Measurements from ENCODE around the gene ALKBH5. TPM values are rescaled to one million over a fixed set of nuclear protein-coding genes. Genes with fewer than 3 reads are reported as not detected.

ALKBH5 gene
- total RNA-seq, 1 donor from 2014 or later: 78.8 TPM

DNA sequence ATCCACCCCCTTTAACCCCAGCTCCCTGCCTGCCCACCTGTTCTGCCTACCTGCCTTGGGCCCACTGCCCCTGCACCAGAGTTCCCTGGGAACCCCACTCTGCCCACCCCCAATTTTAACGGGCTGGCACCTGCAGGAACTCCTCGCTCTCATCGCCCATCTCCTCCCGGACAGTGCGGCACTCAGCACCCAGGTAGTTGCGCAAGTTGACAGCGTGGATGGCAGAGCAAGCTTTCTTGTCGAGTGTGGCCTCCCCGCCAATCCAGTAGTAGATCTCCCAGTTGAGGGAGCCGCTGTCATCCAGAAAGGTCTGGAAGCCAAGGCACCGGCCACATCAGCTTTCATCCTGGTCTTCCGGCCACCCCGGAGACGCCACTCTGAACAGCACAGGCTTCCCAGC is 67.1 kb downstream of the ALKBH5 start:
- peaks cover 27% of the 10 kb centered on the region for H3F3A ChIP-seq (ENCODE audit: low read depth)
- H3K27ac ChIP-seq: no peak overlapping the region
- Mint-ChIP-seq H3K36me3 (peaks cover 7% of the 10 kb centered on the region), H3K27me3 (ENCODE audit: insufficient read depth, low read depth) (peaks cover 8% of the 10 kb centered on the region), H3K27ac (no peak overlapping the region), H3K4me1 (peaks cover 18% of the 10 kb centered on the region), H3K9me3 (no peaks in the 10 kb centered on the region), H3K4me3 (no peak overlapping the region)
- H4K20me1 ChIP-seq (ENCODE audit: low read depth): peaks cover 44% of the 10 kb centered on the region
- no peak overlapping the region for H3K4me3 ChIP-seq
- H3K4me2 ChIP-seq: no peak overlapping the region
- H2AFZ ChIP-seq (replicated peaks): no peak overlapping the region
- H3K4me1 ChIP-seq: peaks cover 9% of the 10 kb centered on the region
- TF ChIP-seq EZH2phosphoT487 (IDR thresholded peaks at IDR 0.05): no peak
- TF ChIP-seq, protein P1, sequence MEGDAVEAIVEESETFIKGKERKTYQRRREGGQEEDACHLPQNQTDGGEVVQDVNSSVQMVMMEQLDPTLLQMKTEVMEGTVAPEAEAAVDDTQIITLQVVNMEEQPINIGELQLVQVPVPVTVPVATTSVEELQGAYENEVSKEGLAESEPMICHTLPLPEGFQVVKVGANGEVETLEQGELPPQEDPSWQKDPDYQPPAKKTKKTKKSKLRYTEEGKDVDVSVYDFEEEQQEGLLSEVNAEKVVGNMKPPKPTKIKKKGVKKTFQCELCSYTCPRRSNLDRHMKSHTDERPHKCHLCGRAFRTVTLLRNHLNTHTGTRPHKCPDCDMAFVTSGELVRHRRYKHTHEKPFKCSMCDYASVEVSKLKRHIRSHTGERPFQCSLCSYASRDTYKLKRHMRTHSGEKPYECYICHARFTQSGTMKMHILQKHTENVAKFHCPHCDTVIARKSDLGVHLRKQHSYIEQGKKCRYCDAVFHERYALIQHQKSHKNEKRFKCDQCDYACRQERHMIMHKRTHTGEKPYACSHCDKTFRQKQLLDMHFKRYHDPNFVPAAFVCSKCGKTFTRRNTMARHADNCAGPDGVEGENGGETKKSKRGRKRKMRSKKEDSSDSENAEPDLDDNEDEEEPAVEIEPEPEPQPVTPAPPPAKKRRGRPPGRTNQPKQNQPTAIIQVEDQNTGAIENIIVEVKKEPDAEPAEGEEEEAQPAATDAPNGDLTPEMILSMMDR (IDR thresholded peaks at IDR 0.05): no peak
- no peak for TF ChIP-seq EZH2 (IDR thresholded peaks at IDR 0.05)
- H3K79me2 ChIP-seq (ENCODE audit: low read depth): no peaks in the 10 kb centered on the region
- no peaks in the 10 kb centered on the region for H3K36me3 ChIP-seq
- no peak overlapping the region for H3K9ac ChIP-seq
- no peak for DNase-seq (ENCODE audit: low spot score)
- H3K9me3 ChIP-seq (ENCODE audit: low read depth): no peaks in the 10 kb centered on the region
- no peaks in the 10 kb centered on the region for H3K27me3 ChIP-seq

DNA sequence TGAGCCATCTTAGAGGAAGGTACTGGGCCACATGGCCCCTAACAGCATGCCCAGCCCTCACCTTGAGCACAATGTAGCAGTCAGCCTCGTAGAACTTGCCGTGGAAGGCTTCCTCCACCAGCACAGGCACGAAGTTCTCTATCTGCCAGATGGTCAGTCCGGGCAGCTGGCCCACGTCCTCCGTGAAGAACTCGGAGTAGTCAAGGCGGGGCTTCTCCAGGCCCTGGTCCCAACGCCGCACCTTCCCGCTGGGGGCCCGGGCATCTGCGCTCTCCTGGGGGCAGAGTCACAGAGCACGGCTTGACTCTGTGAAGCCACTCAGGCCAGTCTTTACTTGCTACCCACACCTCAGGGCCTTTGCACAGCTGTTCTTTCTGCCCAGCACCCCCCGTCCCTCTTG is 67.6 kb downstream of the ALKBH5 start:
- Histone ChIP-seq H3F3A (ENCODE audit: low read depth) (peaks cover 27% of the 10 kb centered on the region), H3K27ac (no peak overlapping the region), H3K4me1 (peaks cover 9% of the 10 kb centered on the region), H3K36me3 (no peaks in the 10 kb centered on the region), H3K4me3 (no peak overlapping the region), H3K9me3 (ENCODE audit: low read depth) (no peaks in the 10 kb centered on the region), H2AFZ (replicated peaks) (no peak overlapping the region), H3K4me2 (no peak overlapping the region), H3K27me3 (no peaks in the 10 kb centered on the region), H4K20me1 (ENCODE audit: low read depth) (peaks cover 44% of the 10 kb centered on the region), H3K9ac (no peak overlapping the region), H3K79me2 (ENCODE audit: low read depth) (peaks cover 1% of the 10 kb centered on the region)
- DNase-seq (ENCODE audit: low spot score): no peak
- no peak for TF ChIP-seq EZH2 (IDR thresholded peaks at IDR 0.05)
- no peak for TF ChIP-seq EZH2phosphoT487 (IDR thresholded peaks at IDR 0.05)
- TF ChIP-seq, protein P1 (IDR thresholded peaks at IDR 0.05): no peak
- Mint-ChIP-seq H3K27ac (no peak overlapping the region), H3K9me3 (no peaks in the 10 kb centered on the region), H3K27me3 (ENCODE audit: insufficient read depth, low read depth) (peaks cover 8% of the 10 kb centered on the region), H3K4me3 (no peak overlapping the region), H3K36me3 (peaks cover 9% of the 10 kb centered on the region), H3K4me1 (peaks cover 21% of the 10 kb centered on the region)

DNA sequence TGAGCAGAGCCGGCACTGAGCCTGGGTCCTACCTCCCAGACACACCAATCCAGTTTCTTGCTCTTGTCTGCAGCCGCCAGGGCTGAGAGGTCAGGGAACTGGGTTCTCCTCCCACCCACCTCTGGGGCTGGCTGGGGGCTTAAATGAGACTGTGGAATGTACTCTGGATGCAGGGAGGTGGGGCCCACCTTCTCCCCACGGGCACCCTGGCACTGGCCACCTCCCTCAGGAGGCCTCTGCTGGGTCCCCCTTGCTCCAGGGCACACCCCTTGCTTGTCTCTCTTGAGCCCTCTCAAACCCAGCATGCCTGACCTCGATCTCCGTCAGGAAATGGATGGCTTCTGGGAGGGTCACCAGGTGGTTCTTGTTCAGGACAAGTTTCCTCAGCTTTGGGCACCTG is 68.5 kb downstream of the ALKBH5 start:
- H2AFZ ChIP-seq (replicated peaks): no peak overlapping the region
- no peak overlapping the region for H3K27ac ChIP-seq
- no peak overlapping the region for H3K4me2 ChIP-seq
- peaks cover 22% of the 10 kb centered on the region for H3K4me1 Mint-ChIP-seq
- H4K20me1 ChIP-seq (ENCODE audit: low read depth): peaks cover 44% of the 10 kb centered on the region
- peaks cover 11% of the 10 kb centered on the region for H3K79me2 ChIP-seq (ENCODE audit: low read depth)
- H3K36me3 ChIP-seq: no peaks in the 10 kb centered on the region
- no peaks in the 10 kb centered on the region for H3K9me3 ChIP-seq (ENCODE audit: low read depth)
- H3F3A ChIP-seq (ENCODE audit: low read depth): peaks cover 20% of the 10 kb centered on the region
- peaks cover 5% of the 10 kb centered on the region for H3K4me1 ChIP-seq
- H3K27me3 ChIP-seq: no peaks in the 10 kb centered on the region
- no peak overlapping the region for H3K27ac Mint-ChIP-seq
- no peak for TF ChIP-seq EZH2 (IDR thresholded peaks at IDR 0.05)
- peaks cover 8% of the 10 kb centered on the region for H3K36me3 Mint-ChIP-seq
- no peak for DNase-seq (ENCODE audit: low spot score)
- no peaks in the 10 kb centered on the region for H3K9me3 Mint-ChIP-seq
- peaks cover 9% of the 10 kb centered on the region for H3K27me3 Mint-ChIP-seq (ENCODE audit: insufficient read depth, low read depth)
- no peak overlapping the region for H3K4me3 ChIP-seq
- no peak overlapping the region for H3K4me3 Mint-ChIP-seq
- H3K9ac ChIP-seq: no peak overlapping the region

DNA sequence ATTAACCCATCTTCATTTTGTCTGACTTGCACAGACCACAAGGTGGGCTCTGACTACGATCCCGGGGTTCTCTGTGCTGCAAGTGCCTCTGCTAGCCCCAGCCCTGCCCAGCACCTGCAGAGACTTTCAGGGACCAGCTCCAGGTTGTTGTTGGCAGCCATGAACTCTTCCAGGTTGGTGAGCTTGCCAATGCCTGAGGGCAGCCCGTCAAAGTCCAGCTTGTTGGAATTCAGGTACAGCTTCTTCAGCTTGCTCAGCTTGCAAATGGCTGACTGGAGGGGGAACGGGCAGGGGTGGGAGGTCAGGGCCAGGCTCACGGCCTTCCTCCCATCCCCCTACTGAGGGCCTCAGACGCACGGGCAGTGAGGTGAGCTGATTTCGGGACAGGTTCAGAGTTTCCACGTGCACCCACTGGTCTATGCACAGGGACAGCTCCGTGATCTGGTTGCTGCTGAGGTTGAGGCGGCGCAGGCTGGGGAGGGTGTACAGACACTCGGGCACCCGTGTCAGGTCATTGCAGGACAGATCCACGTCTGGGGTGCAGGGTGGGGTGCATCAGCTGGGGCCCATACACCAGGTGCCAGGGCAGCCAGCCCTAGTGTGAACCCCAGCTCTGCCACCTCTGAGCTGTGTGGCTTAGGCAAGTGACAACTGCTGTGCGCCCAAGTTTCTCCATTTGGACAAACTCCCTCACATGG is 69.7 kb downstream of the ALKBH5 start:
- no peak overlapping the region for H2AFZ ChIP-seq (replicated peaks)
- H4K20me1 ChIP-seq (ENCODE audit: low read depth): peaks cover 42% of the 10 kb centered on the region

More for the DNA sequence above, 69.7 kb downstream of the ALKBH5 start:
- Mint-ChIP-seq H3K27ac (no peak overlapping the region), H3K36me3 (peaks cover 3% of the 10 kb centered on the region), H3K4me1 (peaks cover 20% of the 10 kb centered on the region), H3K9me3 (no peaks in the 10 kb centered on the region), H3K4me3 (no peak overlapping the region), H3K27me3 (ENCODE audit: insufficient read depth, low read depth) (peaks cover 3% of the 10 kb centered on the region)
- no peak for DNase-seq (ENCODE audit: low spot score)
- Histone ChIP-seq H3K27me3 (no peaks in the 10 kb centered on the region), H3K79me2 (ENCODE audit: low read depth) (peaks cover 19% of the 10 kb centered on the region), H3K9me3 (ENCODE audit: low read depth) (no peaks in the 10 kb centered on the region), H3K9ac (no peak overlapping the region), H3K4me1 (peaks cover 9% of the 10 kb centered on the region), H3K27ac (no peak overlapping the region), H3K4me3 (no peak overlapping the region), H3F3A (ENCODE audit: low read depth) (peaks cover 17% of the 10 kb centered on the region), H3K36me3 (no peaks in the 10 kb centered on the region), H3K4me2 (no peak overlapping the region)
- no peak for TF ChIP-seq EZH2phosphoT487 (IDR thresholded peaks at IDR 0.05)
- TF ChIP-seq EZH2 (IDR thresholded peaks at IDR 0.05): no peak
- TF ChIP-seq, protein P1 (IDR thresholded peaks at IDR 0.05): no peak

All from neural progenitor cell (in vitro differentiated cells).